B cell (primary cell): ENCODE results near the gene SLC38A10. TPM values are rescaled to one million over a fixed set of nuclear protein-coding genes. Genes with fewer than 3 reads are reported as not detected.

Experiments used
- ATAC-seq: fragments of 200-7000 bp; cut with Tn5 transposase; one replicate; pipeline ENCODE4 v1.10.0; 2021; ENCODE audit warnings: low read depth, mild to moderate bottlenecking, moderate number of reproducible peaks, moderate library complexity
- CTCF ChIA-PET: fragments of 350-600 bp; sonication (Branson Sonifier 250); formaldehyde crosslinking; loops from one replicate; lab custom pipeline; 2021; ENCODE audit warnings: antibody characterized with exemption, inconsistent platforms; lab: Charles Lee
- POLR2A ChIA-PET: fragments of 350-600 bp; sonication (Branson Sonifier 250); formaldehyde crosslinking; loops from one replicate; lab custom pipeline; 2021; ENCODE audit warnings: antibody characterized with exemption; lab: Charles Lee
- DNase-seq: peaks from one replicate; pipeline ENCODE4 v3.0.0; 2013
- H2AFZ ChIP-seq: 2 replicates; pipeline ENCODE4 v1.6.1; 2012; ENCODE audit warnings: mild to moderate bottlenecking, low read depth, low read length; ENCODE audit not compliant: insufficient read depth, poor library complexity, severe bottlenecking
- H3K27ac ChIP-seq, 2 donors: 1 replicate in 1 of 2; 2 replicates in 1 of 2; pipeline ENCODE4 v1.5.1; 2012 to 2013; ENCODE audit warnings: low read length in 2 of 2, mild to moderate bottlenecking in 2 of 2, moderate library complexity in 1 of 2
- H3K27me3 ChIP-seq, 4 experiments: fragments of 200-600 bp in 1 of 4; sonication (generic) in 1 of 4; replicated peaks in 1 of 4; 1 replicate in 2 of 4; 2 replicates in 2 of 4; pipeline versions ENCODE4 v1.6.1 to v1.7.0; 2013 to 2016; ENCODE audit warnings: low read length in 3 of 4, mild to moderate bottlenecking in 2 of 4, mixed read lengths in 1 of 4, moderate library complexity in 1 of 4; ENCODE audit not compliant: insufficient read depth in 4 of 4, control insufficient read depth in 3 of 4; ENCODE audit errors: control extremely low read depth in 1 of 4
- H3K36me3 ChIP-seq, 2 experiments: replicated peaks in 1 of 2; 1 replicate in 1 of 2; 2 replicates in 1 of 2; pipeline versions ENCODE4 v1.6.1 to v1.7.1; 2013; ENCODE audit warnings: low read length in 1 of 2; ENCODE audit not compliant: insufficient read depth in 2 of 2, control insufficient read depth in 1 of 2; ENCODE audit errors: control extremely low read depth in 1 of 2, extremely low read depth in 1 of 2
- H3K4me1 ChIP-seq, 2 donors: fragments of 200-600 bp in 1 of 2; sonication (generic) in 1 of 2; 1 replicate in 1 of 2; 2 replicates in 1 of 2; pipeline versions ENCODE4 v1.5.1 to v1.6.1; 2013 to 2017; ENCODE audit warnings: low read length in 2 of 2; ENCODE audit not compliant: control insufficient read depth in 2 of 2, insufficient read depth in 2 of 2
- H3K4me2 ChIP-seq: replicated peaks from 2 replicates; pipeline ENCODE3; 2012; ENCODE audit warnings: mild to moderate bottlenecking, low read depth, low read length; ENCODE audit not compliant: poor library complexity, severe bottlenecking
- H3K4me3 ChIP-seq, 5 experiments: fragments of 200-600 bp in 1 of 5; sonication (generic) in 1 of 5; 1 replicate in 3 of 5; 2 replicates in 2 of 5; pipeline versions ENCODE4 v1.5.1 to v1.7.0; 2011 to 2016; ENCODE audit warnings: low read length in 4 of 5, mild to moderate bottlenecking in 4 of 5, low read depth in 2 of 5, control low read depth in 1 of 5, moderate library complexity in 1 of 5; ENCODE audit not compliant: insufficient read depth in 1 of 5; ENCODE audit errors: control extremely low read depth in 1 of 5, extremely low read depth in 1 of 5
- H3K79me2 ChIP-seq: fragments of 200-600 bp; sonication (generic); one replicate; pipeline ENCODE4 v1.6.0; 2016; ENCODE audit warnings: low read length; ENCODE audit not compliant: control insufficient read depth, insufficient read depth
- H3K9ac ChIP-seq: fragments of 200-600 bp; sonication (generic); 2 replicates; pipeline ENCODE4 v1.6.1; 2017; ENCODE audit warnings: mild to moderate bottlenecking, low read length, moderate library complexity
- H3K9me3 ChIP-seq, 3 donors: one replicate each; pipeline versions ENCODE4 v1.6.1 to v1.7.1; 2013; ENCODE audit warnings: low read length in 2 of 3; ENCODE audit not compliant: control insufficient read depth in 2 of 3, insufficient read depth in 1 of 3; ENCODE audit errors: control extremely low read depth in 1 of 3
- H4K20me1 ChIP-seq: 2 replicates; pipeline ENCODE4 v1.6.0; 2012; ENCODE audit warnings: mild to moderate bottlenecking, low read length; ENCODE audit not compliant: insufficient read depth, control insufficient read depth, poor library complexity, severe bottlenecking
- H3K27ac Mint-ChIP-seq: one replicate; pipeline ENCODE4 v1.8.0; 2021; ENCODE audit warnings: mixed read lengths
- H3K27me3 Mint-ChIP-seq: one replicate; pipeline ENCODE4 v1.8.0; 2021; ENCODE audit warnings: mixed read lengths
- H3K4me1 Mint-ChIP-seq: one replicate; pipeline ENCODE4 v1.8.0; 2021; ENCODE audit warnings: mixed read lengths
- H3K4me3 Mint-ChIP-seq: one replicate; pipeline ENCODE4 v1.8.0; 2021; ENCODE audit warnings: mixed read lengths
- H3K9me3 Mint-ChIP-seq: one replicate; pipeline ENCODE4 v1.8.0; 2022; ENCODE audit warnings: mixed read lengths; ENCODE audit not compliant: insufficient read depth
- EZH2 ChIP-seq: IDR thresholded peaks from 2 replicates; pipeline ENCODE4 v1.6.1; 2012; ENCODE audit warnings: borderline replicate concordance, low read depth, mild to moderate bottlenecking, moderate library complexity, low read length; ENCODE audit not compliant: insufficient read depth, poor library complexity, severe bottlenecking
- WGBS: methylation state at CpG from one replicate; pipeline ENCODE4 v1.1.5; 2013; ENCODE audit warnings: missing lambda C conversion rate; ENCODE audit not compliant: insufficient coverage; 5-methylcytosine and 5-hydroxymethylcytosine counted together
- intact Hi-C: fragments of 100-400 bp; cut with micrococcal nuclease; formaldehyde crosslinking; loops from one replicate; pipeline ENCODE4 v1.10.0; 2022
- polyA plus RNA-seq: library from polyadenylated mRNA; depleted of rRNA; stranded (reverse); fragments of >200 nt; gene quantifications from 2 replicates; pipeline ENCODE4 v1.2.3, GENCODE V29; 2012
- total RNA-seq, 2 donors: library from RNA; stranded (reverse); fragments of 120-200 nt in 1 of 2; gene quantifications; 1 replicate in 1 of 2; 2 replicates in 1 of 2; pipeline versions ENCODE4 v1.2.3 to v1.2.4, GENCODE V29; 2013 to 2022
- TF ChIP-seq, protein P1 (sequence below): fragments of 200-600 bp; IDR thresholded peaks from one replicate; pipeline ENCODE4 v1.8.0; 2022; ENCODE audit warnings: antibody characterized with exemption, mild to moderate bottlenecking

SLC38A10 gene
- total and polyA plus RNA-seq, 2 donors (not counting 1 experiment from before 2014, with no cell fraction given), result 76.1 to 104 TPM

DNA sequence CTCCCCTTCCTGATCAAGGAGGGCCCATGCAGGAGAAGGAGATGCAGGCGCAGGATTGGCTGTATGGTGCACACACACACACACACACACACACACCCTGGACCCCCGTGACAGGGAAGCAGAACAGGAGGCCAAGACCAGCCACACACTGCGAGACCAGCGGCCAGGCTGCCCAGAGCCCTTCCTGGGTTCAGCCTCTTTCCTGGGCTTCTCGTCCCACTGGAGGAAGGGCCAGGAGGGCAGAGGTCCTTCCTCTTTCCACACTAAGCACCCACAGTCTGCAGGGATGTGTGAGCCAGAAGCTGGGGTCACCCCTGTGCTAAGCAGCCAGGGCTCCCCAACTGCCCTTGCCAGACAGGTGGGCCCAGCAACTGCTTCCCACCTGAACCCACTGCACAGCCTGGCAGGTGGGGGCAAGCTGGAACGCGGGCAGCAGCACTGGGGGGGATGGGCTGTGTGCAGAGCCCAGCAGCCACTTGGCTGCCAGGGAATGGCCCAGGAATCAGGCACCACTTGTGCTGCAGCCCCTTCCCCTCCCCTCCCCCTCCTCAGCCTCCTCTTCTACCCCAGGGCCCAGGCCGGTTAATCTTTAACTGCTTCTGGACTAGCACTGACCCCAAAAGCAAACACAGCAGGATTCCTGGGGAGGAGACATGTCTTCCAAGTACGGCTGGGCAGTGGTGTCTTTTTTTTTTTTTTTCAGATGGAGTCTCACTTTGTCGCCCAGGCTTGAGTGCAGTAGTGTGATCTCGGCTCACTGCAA is 44.6 kb upstream of the SLC38A10 start:
- H3K4me2 ChIP-seq, result no peak overlapping the region
- TF ChIP-seq, protein P1, sequence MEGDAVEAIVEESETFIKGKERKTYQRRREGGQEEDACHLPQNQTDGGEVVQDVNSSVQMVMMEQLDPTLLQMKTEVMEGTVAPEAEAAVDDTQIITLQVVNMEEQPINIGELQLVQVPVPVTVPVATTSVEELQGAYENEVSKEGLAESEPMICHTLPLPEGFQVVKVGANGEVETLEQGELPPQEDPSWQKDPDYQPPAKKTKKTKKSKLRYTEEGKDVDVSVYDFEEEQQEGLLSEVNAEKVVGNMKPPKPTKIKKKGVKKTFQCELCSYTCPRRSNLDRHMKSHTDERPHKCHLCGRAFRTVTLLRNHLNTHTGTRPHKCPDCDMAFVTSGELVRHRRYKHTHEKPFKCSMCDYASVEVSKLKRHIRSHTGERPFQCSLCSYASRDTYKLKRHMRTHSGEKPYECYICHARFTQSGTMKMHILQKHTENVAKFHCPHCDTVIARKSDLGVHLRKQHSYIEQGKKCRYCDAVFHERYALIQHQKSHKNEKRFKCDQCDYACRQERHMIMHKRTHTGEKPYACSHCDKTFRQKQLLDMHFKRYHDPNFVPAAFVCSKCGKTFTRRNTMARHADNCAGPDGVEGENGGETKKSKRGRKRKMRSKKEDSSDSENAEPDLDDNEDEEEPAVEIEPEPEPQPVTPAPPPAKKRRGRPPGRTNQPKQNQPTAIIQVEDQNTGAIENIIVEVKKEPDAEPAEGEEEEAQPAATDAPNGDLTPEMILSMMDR, result no peak
- TF ChIP-seq EZH2, result no peak
- peaks cover 7% of the 10 kb centered on the region for H4K20me1 ChIP-seq
- intact Hi-C loops, result no loop called here
- no peaks in the 10 kb centered on the region for H3K79me2 ChIP-seq
- H3K27me3 ChIP-seq, result peaks cover 0 to 72% (median 37%) of the 10 kb centered on the region in 4 experiments
- DNase-seq, result no peak
- Mint-ChIP-seq H3K4me3 (no peak overlapping the region), H3K27ac (no peak overlapping the region), H3K4me1 (peaks cover 15% of the 10 kb centered on the region), H3K9me3 (no peaks in the 10 kb centered on the region), H3K27me3 (peaks cover 40% of the 10 kb centered on the region)
- CTCF ChIA-PET, result no interaction called here
- no peak overlapping the region for H3K9ac ChIP-seq
- no peak for ATAC-seq
- H3K9me3 ChIP-seq, result peaks cover 0 to 31% (median 0%) of the 10 kb centered on the region in 3 donors
- no peak overlapping the region for H3K27ac ChIP-seq
- H3K4me3 ChIP-seq, result no peak overlapping the region
- H3K4me1 ChIP-seq, result peaks cover 20 to 26% of the 10 kb centered on the region in 2 donors
- POLR2A ChIA-PET, result no interaction called here
- no peaks in the 10 kb centered on the region for H3K36me3 ChIP-seq
- 66% methylated on average over 6 of the region's 11 CpGs for WGBS
- H2AFZ ChIP-seq, result no peak overlapping the region

DNA sequence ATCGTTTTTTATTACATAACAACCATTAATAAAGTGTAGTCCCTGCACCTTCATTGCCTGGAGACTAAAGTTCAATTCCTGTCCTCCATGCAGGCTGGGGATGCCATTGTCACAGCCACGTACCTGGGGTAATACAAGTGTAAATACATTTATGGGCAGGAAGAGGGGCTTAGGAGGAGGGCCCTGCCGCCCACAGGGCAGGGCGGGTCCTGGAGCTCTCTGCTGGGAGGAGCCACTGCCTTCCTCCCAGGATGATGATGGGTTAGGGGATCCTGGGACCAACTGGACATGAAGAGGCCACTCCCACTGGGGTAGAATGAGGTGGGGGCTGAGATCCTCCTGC is 44.1 kb upstream of the SLC38A10 start:
- DNase-seq (no peak), ATAC-seq (no peak)
- H4K20me1 ChIP-seq, result peaks cover 7% of the 10 kb centered on the region
- H3K4me1 Mint-ChIP-seq, result peaks cover 10% of the 10 kb centered on the region
- H2AFZ ChIP-seq, result no peak overlapping the region
- ChIA-PET CTCF (no interaction called here), POLR2A (no interaction called here)
- H3K4me1 ChIP-seq, result peaks cover 14 to 20% of the 10 kb centered on the region in 2 donors
- no peak overlapping the region for H3K27ac ChIP-seq
- H3K36me3 ChIP-seq, result no peaks in the 10 kb centered on the region
- H3K27me3 ChIP-seq, result peaks cover 0 to 67% (median 33%) of the 10 kb centered on the region in 4 experiments
- peaks cover 35% of the 10 kb centered on the region for H3K27me3 Mint-ChIP-seq
- 85% methylated on average over 4 of the region's 4 CpGs for WGBS
- no peak overlapping the region for H3K9ac ChIP-seq
- H3K4me2 ChIP-seq, result no peak overlapping the region
- H3K4me3 Mint-ChIP-seq, result no peak overlapping the region
- H3K79me2 ChIP-seq, result no peaks in the 10 kb centered on the region
- H3K27ac Mint-ChIP-seq, result no peak overlapping the region
- no peak for TF ChIP-seq EZH2
- TF ChIP-seq, protein P1, result no peak
- intact Hi-C loops, result no loop called here
- peaks cover 0 to 26% (median 0%) of the 10 kb centered on the region in 3 donors for H3K9me3 ChIP-seq
- no peaks in the 10 kb centered on the region for H3K9me3 Mint-ChIP-seq
- H3K4me3 ChIP-seq, result no peak overlapping the region
